GM15510 (cell line): ENCODE results near the gene CDK11B.

Experiments used
- POLR2A ChIP-seq: IDR thresholded peaks from 3 replicates; pipeline ENCODE4 v1.6.1; 2011; ENCODE audit warnings: borderline replicate concordance; ENCODE audit not compliant: insufficient read length; ENCODE audit errors: extremely low read depth

The CDK11B gene

GRCh38 chr1:1609822-1610485, 48.9 kb downstream of the CDK11B start:
- TF ChIP-seq POLR2A: no peak

DNA sequence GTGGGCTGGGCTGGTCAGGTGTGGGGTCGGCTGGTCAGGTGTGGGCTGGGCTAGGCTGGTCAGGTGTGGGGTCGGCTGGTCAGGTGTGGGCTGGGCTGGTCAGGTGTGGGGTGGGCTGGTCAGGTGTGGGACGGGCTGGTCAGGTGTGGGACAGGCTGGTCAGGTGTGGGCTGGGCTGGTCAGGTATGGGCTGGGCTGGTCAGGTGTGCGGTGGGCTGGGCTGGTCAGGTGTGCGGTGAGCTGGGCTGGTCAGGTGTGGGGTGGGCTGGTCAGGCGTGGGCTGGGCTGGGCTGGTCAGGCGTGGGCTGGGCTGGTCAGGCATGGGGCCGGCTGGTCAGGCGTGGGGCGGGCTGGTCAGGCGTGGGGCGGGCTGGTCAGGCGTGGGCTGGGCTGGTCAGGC, 52.6 kb downstream of the CDK11B start:
- TF ChIP-seq POLR2A: no peak

GRCh38 chr1:1605724-1606123, 53.1 kb downstream of the CDK11B start:
- no peak for TF ChIP-seq POLR2A

DNA sequence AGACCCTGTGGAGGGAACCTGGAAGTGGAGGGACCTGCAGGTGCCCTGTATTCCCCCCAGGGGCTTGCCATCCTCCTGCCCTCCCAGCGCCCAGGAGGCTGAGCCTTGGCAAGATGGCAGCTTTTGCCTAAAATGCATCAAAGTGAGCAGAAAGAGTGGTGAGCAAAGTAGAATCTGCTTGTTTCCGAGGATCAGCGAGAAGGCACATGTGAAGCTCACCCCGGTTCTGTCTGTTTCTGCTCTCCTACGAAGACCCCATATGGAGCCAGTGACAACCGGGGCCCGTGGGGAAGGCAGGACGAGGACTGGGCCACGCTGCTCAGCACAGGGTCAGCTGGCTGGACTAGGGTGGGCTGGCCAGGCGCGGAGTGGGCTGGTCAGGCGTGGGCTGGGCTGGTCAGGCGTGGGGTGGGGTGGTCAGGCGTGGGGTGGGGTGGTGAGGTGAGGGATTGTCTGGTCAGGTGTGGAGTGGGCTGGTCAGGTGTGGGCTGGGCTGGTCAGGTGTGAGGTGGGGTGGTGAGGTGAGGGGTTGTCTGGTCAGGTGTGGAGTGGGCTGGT, 53.7 kb downstream of the CDK11B start:
- no peak for TF ChIP-seq POLR2A

DNA sequence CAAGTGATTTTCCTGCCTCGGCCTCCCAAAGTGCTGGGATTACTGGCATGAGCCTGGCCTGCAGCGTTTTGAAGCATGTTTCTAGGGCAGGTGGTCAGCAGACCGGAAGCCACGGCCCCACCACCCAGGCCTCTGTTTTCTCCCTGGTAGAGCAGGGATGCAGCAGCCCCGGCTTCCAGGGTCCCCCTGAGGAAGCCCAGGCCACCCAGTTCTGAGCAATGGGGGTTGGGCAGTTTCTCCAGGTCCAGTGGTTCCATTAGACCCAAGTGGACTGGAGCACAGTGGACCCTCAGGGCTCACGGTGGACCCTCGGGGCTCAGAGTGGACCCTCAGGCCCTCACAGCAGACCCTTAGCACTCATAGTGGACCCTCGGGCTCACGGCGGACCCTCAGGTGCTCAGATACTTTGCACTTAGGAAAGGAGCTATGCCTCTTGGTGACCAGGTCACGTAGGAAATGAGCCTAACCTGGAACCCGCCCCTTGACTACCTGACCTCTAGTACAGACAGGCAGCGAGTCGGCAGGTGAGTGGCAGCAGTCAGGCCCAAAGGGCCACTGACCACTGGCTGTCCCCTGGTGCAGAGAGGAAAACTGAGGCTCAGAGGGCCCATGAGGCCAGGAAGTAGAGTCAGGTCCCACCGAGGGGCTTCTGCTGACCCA, 54.3 kb downstream of the CDK11B start:
- TF ChIP-seq POLR2A: no peak

DNA sequence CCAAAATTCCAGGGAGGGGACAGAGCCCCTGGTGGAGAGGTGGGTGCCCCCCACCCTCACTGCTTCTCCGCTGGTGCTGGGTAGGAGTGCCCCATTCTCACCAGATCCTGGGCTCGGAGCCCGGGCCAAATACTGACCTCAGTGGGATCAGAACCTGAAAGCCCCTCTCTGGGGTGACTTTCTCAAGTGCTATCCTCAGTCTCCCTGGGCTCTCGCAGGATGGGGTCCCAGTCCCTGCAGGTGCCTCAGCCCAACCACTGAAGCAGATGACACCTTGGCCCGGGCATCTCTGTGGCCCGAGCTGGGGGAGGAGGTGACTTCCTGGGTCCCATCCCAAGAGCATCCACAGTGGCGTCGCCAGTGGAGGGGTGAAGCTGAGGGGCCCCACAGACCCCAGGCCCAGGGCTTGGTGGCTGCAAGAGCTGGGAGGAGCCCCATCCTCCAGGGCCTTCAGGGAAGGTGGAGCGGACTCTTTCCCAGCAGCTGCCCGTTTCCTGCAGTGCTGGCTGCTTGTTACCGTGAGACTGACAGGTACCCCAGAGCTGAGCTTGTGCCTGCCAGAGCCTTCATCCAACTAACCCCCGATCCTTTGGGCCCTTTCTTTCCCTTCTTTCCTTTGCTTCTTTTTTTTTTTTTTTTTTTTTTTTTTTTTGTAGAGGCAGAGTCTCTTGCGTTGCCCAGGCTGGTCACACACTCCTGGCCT, 55.0 kb downstream of the CDK11B start:
- TF ChIP-seq POLR2A: no peak

DNA sequence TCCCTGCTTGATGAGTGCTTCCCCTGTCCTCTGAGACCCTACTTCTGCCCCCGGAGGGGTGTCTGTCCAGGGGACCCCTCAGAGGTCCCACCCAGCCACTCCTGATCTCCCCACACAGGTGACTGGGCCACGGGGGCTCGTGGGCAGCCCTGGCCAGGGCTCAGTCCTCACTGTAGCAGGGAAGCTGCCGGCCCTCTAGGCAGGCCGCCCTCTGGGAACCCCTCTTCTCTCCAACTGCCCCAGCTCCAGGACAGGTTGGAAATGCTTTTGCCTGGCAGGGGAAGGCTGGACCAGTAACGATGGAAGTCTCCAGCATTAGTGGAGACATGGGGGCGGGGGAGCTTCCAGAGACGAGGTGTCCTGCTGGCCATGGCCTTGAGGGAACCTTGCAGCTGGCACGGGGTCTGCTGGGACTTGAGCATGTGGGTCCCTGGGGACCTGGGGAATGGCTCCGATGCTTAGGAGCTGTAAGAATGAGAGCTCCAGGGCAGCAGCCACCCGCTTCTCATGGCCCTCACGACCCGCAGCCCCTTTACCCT, 55.8 kb downstream of the CDK11B start:
- TF ChIP-seq POLR2A: no peak

DNA sequence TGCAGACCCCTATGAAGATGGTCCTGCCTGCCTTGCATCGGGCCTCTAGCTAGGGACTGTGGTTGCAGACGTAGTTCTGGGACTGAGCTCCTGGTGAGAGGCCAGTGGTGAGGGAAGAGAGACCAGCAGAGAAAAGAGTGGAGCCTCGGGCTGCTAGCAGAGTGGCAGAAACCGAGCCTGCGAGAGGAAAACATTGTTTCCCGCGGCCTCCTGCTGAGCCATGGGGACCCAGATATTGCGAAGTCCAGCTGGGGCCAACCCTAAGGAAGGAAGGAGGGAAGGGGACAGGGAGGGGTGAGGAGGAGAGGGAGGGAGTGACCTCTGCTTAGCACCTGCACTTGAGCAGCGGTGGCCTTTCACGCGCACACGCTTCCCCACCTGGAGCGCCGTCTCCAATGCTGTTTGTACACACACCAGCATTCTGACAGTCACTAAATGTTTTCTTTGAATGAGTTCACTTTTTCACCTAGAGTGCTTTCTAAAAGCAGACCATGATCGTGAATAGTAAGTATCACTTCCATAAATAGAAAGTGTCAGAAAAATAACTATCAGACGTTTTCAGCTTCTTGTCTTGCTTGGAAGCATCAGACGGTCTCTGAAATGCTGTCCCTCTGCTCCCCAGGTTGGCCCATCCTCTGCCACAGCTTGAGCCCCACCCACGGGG, 56.4 kb downstream of the CDK11B start:
- TF ChIP-seq POLR2A: no peak

- no peak for TF ChIP-seq POLR2A
These were observed 57.1 kb downstream of the CDK11B start for GRCh38 chr1:1601564-1602303.

- TF ChIP-seq POLR2A: no peak
These were observed 57.8 kb downstream of the CDK11B start for GRCh38 chr1:1600861-1601563.

GRCh38 chr1:1599935-1600860, 58.6 kb downstream of the CDK11B start, which contains the start of gene FNDC10:
Gene FNDC10 (minus strand): TSS chr1:1600135. CDS start chr1:1600015, 120 bp downstream.
- no peak for TF ChIP-seq POLR2A

GRCh38 chr1:1599030-1599934, 59.5 kb downstream of the CDK11B start:
- no peak for TF ChIP-seq POLR2A

DNA sequence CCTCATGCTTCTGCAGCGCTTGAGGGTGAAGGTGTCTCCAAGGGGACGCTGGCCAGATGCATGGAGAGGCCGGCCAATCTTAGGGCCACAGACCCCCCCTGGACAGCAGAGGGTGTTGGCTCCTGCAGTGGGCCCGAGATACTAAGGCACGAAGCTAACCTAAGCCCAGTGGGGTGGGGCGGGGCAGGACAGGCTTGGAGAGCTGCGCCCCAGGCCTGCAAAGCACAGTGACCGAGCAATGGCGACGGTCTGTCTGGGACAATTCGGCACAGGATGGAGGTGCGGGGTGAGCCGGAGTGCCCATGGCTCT, 60.1 kb downstream of the CDK11B start:
- no peak for TF ChIP-seq POLR2A
